ENCODE data around the gene C20orf141.

C20orf141 gene

GRCh38 chr20:2845607-2846006 is 30.8 kb downstream of the C20orf141 start:
- Histone ChIP-seq H3K36me3 (no peaks in the 10 kb centered on the region), H3K9me3 (no peaks in the 10 kb centered on the region), H3K27ac (no peak overlapping the region), H3K4me1 (ENCODE audit: control insufficient read depth in 1 of 2, insufficient read depth in 1 of 2, low read depth in 1 of 2, low read length in 1 of 2) (peaks cover 9% of the 10 kb centered on the region in 2 experiments), H3K4me3 (ENCODE audit: low read depth in 1 of 2, low read length in 1 of 2) (no peak overlapping the region), H3K27me3 (no peaks in the 10 kb centered on the region)
- TF ChIP-seq, protein P1, sequence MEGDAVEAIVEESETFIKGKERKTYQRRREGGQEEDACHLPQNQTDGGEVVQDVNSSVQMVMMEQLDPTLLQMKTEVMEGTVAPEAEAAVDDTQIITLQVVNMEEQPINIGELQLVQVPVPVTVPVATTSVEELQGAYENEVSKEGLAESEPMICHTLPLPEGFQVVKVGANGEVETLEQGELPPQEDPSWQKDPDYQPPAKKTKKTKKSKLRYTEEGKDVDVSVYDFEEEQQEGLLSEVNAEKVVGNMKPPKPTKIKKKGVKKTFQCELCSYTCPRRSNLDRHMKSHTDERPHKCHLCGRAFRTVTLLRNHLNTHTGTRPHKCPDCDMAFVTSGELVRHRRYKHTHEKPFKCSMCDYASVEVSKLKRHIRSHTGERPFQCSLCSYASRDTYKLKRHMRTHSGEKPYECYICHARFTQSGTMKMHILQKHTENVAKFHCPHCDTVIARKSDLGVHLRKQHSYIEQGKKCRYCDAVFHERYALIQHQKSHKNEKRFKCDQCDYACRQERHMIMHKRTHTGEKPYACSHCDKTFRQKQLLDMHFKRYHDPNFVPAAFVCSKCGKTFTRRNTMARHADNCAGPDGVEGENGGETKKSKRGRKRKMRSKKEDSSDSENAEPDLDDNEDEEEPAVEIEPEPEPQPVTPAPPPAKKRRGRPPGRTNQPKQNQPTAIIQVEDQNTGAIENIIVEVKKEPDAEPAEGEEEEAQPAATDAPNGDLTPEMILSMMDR (IDR thresholded peaks at IDR 0.05) = no peak

DNA sequence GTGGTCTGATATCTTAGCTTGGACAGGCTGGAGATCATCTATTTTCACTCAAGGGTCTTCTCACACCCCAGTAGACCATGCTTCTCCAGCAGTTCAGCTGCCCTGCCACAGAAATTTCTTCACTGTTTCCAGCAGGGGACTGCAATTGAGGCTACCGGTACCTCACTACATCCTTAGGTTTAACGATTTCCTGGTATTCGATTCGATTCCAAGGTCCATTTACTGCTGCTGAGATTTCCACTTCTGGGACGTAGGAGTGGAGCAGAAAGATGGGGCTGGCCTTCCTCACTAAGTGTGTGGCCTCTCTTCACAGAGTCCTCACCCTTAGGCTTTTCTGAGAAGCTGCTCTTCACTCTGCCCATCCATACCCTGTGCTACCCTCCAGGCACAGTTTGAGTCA is 31.9 kb downstream of the C20orf141 start:
- TF ChIP-seq, protein P1 (IDR thresholded peaks at IDR 0.05) = no peak
- Histone ChIP-seq H3K27me3 (no peaks in the 10 kb centered on the region), H3K27ac (no peak overlapping the region), H3K9me3 (no peaks in the 10 kb centered on the region), H3K4me1 (ENCODE audit: control insufficient read depth in 1 of 2, insufficient read depth in 1 of 2, low read depth in 1 of 2, low read length in 1 of 2) (peaks cover 0 to under 1% of the 10 kb centered on the region in 2 experiments), H3K4me3 (ENCODE audit: low read depth in 1 of 2, low read length in 1 of 2) (no peak overlapping the region), H3K36me3 (no peaks in the 10 kb centered on the region)

GRCh38 chr20:2847802-2848201 is 33.0 kb downstream of the C20orf141 start:
- TF ChIP-seq, protein P1 (IDR thresholded peaks at IDR 0.05) = no peak
- no peak overlapping the region for H3K4me3 ChIP-seq (ENCODE audit: low read depth in 1 of 2, low read length in 1 of 2)
- no peaks in the 10 kb centered on the region for H3K27me3 ChIP-seq
- H3K4me1 ChIP-seq (ENCODE audit: control insufficient read depth in 1 of 2, insufficient read depth in 1 of 2, low read depth in 1 of 2, low read length in 1 of 2) = peaks cover 0 to 3% of the 10 kb centered on the region in 2 experiments
- no peaks in the 10 kb centered on the region for H3K36me3 ChIP-seq
- no peak overlapping the region for H3K27ac ChIP-seq
- no peaks in the 10 kb centered on the region for H3K9me3 ChIP-seq

DNA sequence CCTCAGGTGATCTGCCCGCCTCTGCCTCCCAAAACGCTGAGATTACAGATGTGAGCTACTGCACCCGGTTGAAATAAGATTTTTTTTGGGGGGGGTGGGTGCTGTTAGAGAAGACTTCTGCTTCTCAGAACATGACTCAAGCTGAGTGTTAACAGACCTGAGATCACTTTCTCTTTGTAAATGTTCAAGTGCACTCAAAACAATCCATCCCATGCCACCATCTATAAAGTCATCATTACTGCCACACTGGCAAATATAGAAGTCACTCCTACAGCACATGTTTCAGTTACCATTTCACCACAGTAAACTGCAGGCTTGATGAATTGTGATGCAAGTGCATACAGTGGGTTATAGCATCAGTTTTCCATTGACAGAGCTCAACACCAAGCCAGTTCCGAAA is 34.7 kb downstream of the C20orf141 start:
- no peaks in the 10 kb centered on the region for H3K9me3 ChIP-seq
- H3K27ac ChIP-seq = no peak overlapping the region
- TF ChIP-seq, protein P1 (IDR thresholded peaks at IDR 0.05) = no peak
- H3K4me1 ChIP-seq (ENCODE audit: control insufficient read depth in 1 of 2, insufficient read depth in 1 of 2, low read depth in 1 of 2, low read length in 1 of 2) = peaks cover 0 to 3% of the 10 kb centered on the region in 2 experiments
- no peaks in the 10 kb centered on the region for H3K36me3 ChIP-seq
- no peaks in the 10 kb centered on the region for H3K27me3 ChIP-seq
- no peak overlapping the region for H3K4me3 ChIP-seq (ENCODE audit: low read depth in 1 of 2, low read length in 1 of 2)

DNA sequence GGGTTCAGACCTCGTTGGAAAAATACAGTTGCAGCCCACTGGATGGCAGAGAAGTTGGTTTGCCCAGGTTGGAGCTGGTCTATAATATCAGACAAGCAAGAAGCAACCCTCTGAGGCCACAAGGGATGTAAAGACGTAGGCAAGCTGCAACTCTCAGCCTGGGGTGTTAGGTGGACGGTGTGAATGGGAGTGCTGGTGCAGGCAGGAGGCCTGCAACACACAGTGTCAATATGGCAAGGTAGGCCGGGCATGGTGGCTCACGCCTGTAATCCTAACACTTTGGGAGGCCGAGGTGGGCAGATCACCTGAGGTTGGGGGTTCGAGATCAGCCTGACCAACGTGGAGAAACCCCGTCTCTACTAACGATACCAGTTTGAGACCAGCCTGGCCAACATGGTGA is 36.3 kb downstream of the C20orf141 start:
- Histone ChIP-seq H3K4me3 (ENCODE audit: low read depth in 1 of 2, low read length in 1 of 2) (no peak overlapping the region), H3K4me1 (ENCODE audit: control insufficient read depth in 1 of 2, insufficient read depth in 1 of 2, low read depth in 1 of 2, low read length in 1 of 2) (peaks cover 0 to 3% of the 10 kb centered on the region in 2 experiments), H3K27ac (no peak overlapping the region), H3K9me3 (no peaks in the 10 kb centered on the region), H3K36me3 (no peaks in the 10 kb centered on the region), H3K27me3 (no peaks in the 10 kb centered on the region)
- TF ChIP-seq, protein P1 (IDR thresholded peaks at IDR 0.05) = no peak

DNA sequence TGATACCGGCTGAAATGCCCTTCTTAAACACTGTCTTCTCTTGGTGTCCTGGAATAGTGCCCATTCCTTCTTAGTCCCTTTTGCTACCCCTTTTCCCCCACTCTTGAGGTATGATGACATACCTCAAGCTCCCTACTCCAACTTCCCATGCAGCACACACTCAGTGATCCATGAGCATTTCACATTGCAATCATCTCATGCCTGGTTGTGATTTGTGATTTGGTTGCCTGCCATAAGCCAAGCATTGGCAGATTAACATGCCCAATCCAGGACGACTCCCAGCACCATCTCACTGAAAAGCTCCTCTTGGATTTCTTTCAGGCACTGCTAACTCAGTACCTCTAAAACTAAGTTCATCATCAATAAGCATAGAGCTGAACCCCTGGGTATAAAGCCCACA is 43.8 kb downstream of the C20orf141 start:
- Histone ChIP-seq H3K9me3 (no peaks in the 10 kb centered on the region), H3K36me3 (peaks cover 39% of the 10 kb centered on the region), H3K27me3 (no peaks in the 10 kb centered on the region), H3K27ac (no peak overlapping the region), H3K4me1 (ENCODE audit: control insufficient read depth in 1 of 2, insufficient read depth in 1 of 2, low read depth in 1 of 2, low read length in 1 of 2) (no peaks in the 10 kb centered on the region), H3K4me3 (ENCODE audit: low read depth in 1 of 2, low read length in 1 of 2) (no peak overlapping the region)
- TF ChIP-seq, protein P1 (IDR thresholded peaks at IDR 0.05) = no peak
